ENCODE results near the gene SARS2. TPM values are rescaled to one million over a fixed set of nuclear protein-coding genes. Genes with fewer than 3 reads are reported as not detected.

SARS2 gene
- total RNA-seq, 2 experiments from 2014 or later = 33.7 to 39.6 TPM

GRCh38 chr19:38921420-38922274 is 8.9 kb downstream of the SARS2 start:
- H3K27ac Mint-ChIP-seq = no peak overlapping the region
- H3K9me3 Mint-ChIP-seq = no peaks in the 10 kb centered on the region
- no peak for DNase-seq
- H3K36me3 Mint-ChIP-seq = peaks cover 17% of the 10 kb centered on the region
- no peaks in the 10 kb centered on the region for H3K4me1 Mint-ChIP-seq (ENCODE audit: low read depth)
- no peaks in the 10 kb centered on the region for H3K27me3 Mint-ChIP-seq
- ChIA-PET CTCF (interaction anchor here (0.7 kb wide), 1 partner anchor 74 kb away, joined by 3 read pairs; no protein-coding TSS in a partner anchor), POLR2A (no interaction called here)
- intact Hi-C loops (cut with micrococcal nuclease) = no loop called here
- H3K4me3 Mint-ChIP-seq = no peak overlapping the region

- Mint-ChIP-seq H3K4me1 (ENCODE audit: low read depth) (no peaks in the 10 kb centered on the region), H3K9me3 (no peaks in the 10 kb centered on the region), H3K36me3 (peaks cover 17% of the 10 kb centered on the region), H3K27me3 (no peaks in the 10 kb centered on the region), H3K27ac (no peak overlapping the region), H3K4me3 (no peak overlapping the region)
- intact Hi-C loops (cut with micrococcal nuclease) = no loop called here
- POLR2A ChIA-PET = no interaction called here
- CTCF ChIA-PET = interaction anchor here (0.7 kb wide), 1 partner anchor 73 kb away, joined by 3 read pairs; no protein-coding TSS in a partner anchor
- DNase-seq = no peak
Observed at GRCh38 chr19:38920602-38921419, 9.8 kb downstream of the SARS2 start.

- no peak for DNase-seq
- Mint-ChIP-seq H3K4me3 (no peak overlapping the region), H3K4me1 (ENCODE audit: low read depth) (no peaks in the 10 kb centered on the region), H3K9me3 (no peaks in the 10 kb centered on the region), H3K27me3 (no peaks in the 10 kb centered on the region), H3K27ac (no peak overlapping the region), H3K36me3 (peaks cover 15% of the 10 kb centered on the region)
- POLR2A ChIA-PET = interaction anchor here (0.6 kb wide), 1 partner anchor 90 kb away, joined by 3 read pairs; no protein-coding TSS in a partner anchor
- CTCF ChIA-PET = interaction anchor here (0.8 to 2.1 kb wide), 2 partner anchors 10 to 32 kb away, joined by 3 to 6 read pairs; partner anchors contain the start of genes MRPS12 and SARS2
- intact Hi-C loops (cut with micrococcal nuclease) = no loop called here
Observed at GRCh38 chr19:38919837-38920601, 10.5 kb downstream of the SARS2 start.

GRCh38 chr19:38918526-38918925 is 12.0 kb downstream of the SARS2 start:
- DNase-seq = no peak
- intact Hi-C loops (cut with micrococcal nuclease) = no loop called here
- Mint-ChIP-seq H3K27me3 (no peaks in the 10 kb centered on the region), H3K9me3 (no peaks in the 10 kb centered on the region), H3K27ac (no peak overlapping the region), H3K36me3 (peaks cover 8% of the 10 kb centered on the region), H3K4me1 (ENCODE audit: low read depth) (no peaks in the 10 kb centered on the region), H3K4me3 (no peak overlapping the region)
- ChIA-PET CTCF (interaction anchor here (2.0 to 2.1 kb wide), 2 partner anchors 11 to 12 kb away, joined by 4 to 6 read pairs; partner anchors contain the start of genes MRPS12 and SARS2), POLR2A (no interaction called here)

- no peaks in the 10 kb centered on the region for H3K9me3 Mint-ChIP-seq
- CTCF ChIA-PET = interaction anchor here (2.0 to 2.1 kb wide), 2 partner anchors 11 to 12 kb away, joined by 4 to 6 read pairs; partner anchors contain the start of genes MRPS12 and SARS2
- H3K4me1 Mint-ChIP-seq (ENCODE audit: low read depth) = peaks cover 3% of the 10 kb centered on the region
- POLR2A ChIA-PET = no interaction called here
- H3K4me3 Mint-ChIP-seq = no peak overlapping the region
- no peak overlapping the region for H3K27ac Mint-ChIP-seq
- H3K36me3 Mint-ChIP-seq = peaks cover 8% of the 10 kb centered on the region
- no peak for DNase-seq
- intact Hi-C loops (cut with micrococcal nuclease) = no loop called here
- H3K27me3 Mint-ChIP-seq = no peaks in the 10 kb centered on the region
Observed at GRCh38 chr19:38917921-38918491, 12.6 kb downstream of the SARS2 start.

- CTCF ChIA-PET = interaction anchor here (2.0 kb wide), 1 partner anchor 12 kb away, joined by 4 read pairs; no protein-coding TSS in a partner anchor
- Mint-ChIP-seq H3K4me1 (ENCODE audit: low read depth) (peaks cover 7% of the 10 kb centered on the region), H3K27ac (no peak overlapping the region), H3K9me3 (no peaks in the 10 kb centered on the region), H3K4me3 (no peak overlapping the region), H3K27me3 (no peaks in the 10 kb centered on the region), H3K36me3 (peaks cover 8% of the 10 kb centered on the region)
- no peak for DNase-seq
- POLR2A ChIA-PET = no interaction called here
- intact Hi-C loops (cut with micrococcal nuclease) = no loop called here
Observed at GRCh38 chr19:38917516-38917915, 13.0 kb downstream of the SARS2 start.

GRCh38 chr19:38915329-38916321 is 14.9 kb downstream of the SARS2 start:
- POLR2A ChIA-PET = no interaction called here

GRCh38 chr19:38913958-38914357 is 16.6 kb downstream of the SARS2 start:
- no peaks in the 10 kb centered on the region for H3K27me3 Mint-ChIP-seq
- no peak overlapping the region for H3K27ac Mint-ChIP-seq
- H3K4me3 Mint-ChIP-seq = no peak overlapping the region
- H3K9me3 Mint-ChIP-seq = no peaks in the 10 kb centered on the region
- no peaks in the 10 kb centered on the region for H3K36me3 Mint-ChIP-seq
- POLR2A ChIA-PET = interaction anchor here (0.9 kb wide), 1 partner anchor 14 kb away, joined by 4 read pairs; the partner anchor contains the start of gene NFKBIB
- CTCF ChIA-PET = interaction anchor here (2.7 kb wide), 1 partner anchor 16 kb away, joined by 12 read pairs; the partner anchor contains the start of genes MRPS12 and SARS2
- intact Hi-C loops (cut with micrococcal nuclease) = no loop called here
- no peak for DNase-seq
- peaks cover 9% of the 10 kb centered on the region for H3K4me1 Mint-ChIP-seq (ENCODE audit: low read depth)

More at GRCh38 chr19:38915329-38916321, 14.9 kb downstream of the SARS2 start:
- Mint-ChIP-seq H3K9me3 (no peaks in the 10 kb centered on the region), H3K36me3 (no peaks in the 10 kb centered on the region), H3K4me1 (ENCODE audit: low read depth) (peaks cover 9% of the 10 kb centered on the region), H3K27ac (no peak overlapping the region), H3K27me3 (no peaks in the 10 kb centered on the region), H3K4me3 (no peak overlapping the region)
- intact Hi-C loops (cut with micrococcal nuclease) = no loop called here
- CTCF ChIA-PET = no interaction called here
- DNase-seq = no peak

- Mint-ChIP-seq H3K27me3 (no peaks in the 10 kb centered on the region), H3K27ac (no peak overlapping the region), H3K36me3 (peaks cover 8% of the 10 kb centered on the region), H3K4me3 (no peak overlapping the region), H3K4me1 (ENCODE audit: low read depth) (peaks cover 9% of the 10 kb centered on the region), H3K9me3 (no peaks in the 10 kb centered on the region)
- ChIA-PET POLR2A (no interaction called here), CTCF (interaction anchor here (0.6 to 2.7 kb wide), 2 partner anchors 14 to 17 kb away, joined by 3 to 12 read pairs; partner anchors contain the start of genes MRPS12 and SARS2)
- peak; percentile 20 for DNase-seq
- intact Hi-C loops (cut with micrococcal nuclease) = no loop called here
Observed at GRCh38 chr19:38912600-38913514, 17.7 kb downstream of the SARS2 start.
